Fibroblast of villous mesenchyme (primary cell): ENCODE measurements around the gene CDYL2. TPM values are rescaled to one million over a fixed set of nuclear protein-coding genes. Genes with fewer than 3 reads are reported as not detected.

ENCODE experiments used
- DNase-seq: peaks from one replicate; pipeline ENCODE4 v3.0.0-alpha.2; 2010; ENCODE audit warnings: low read depth
- H3K4me3 ChIP-seq: 2 replicates; pipeline ENCODE4 v1.5.1; 2011; ENCODE audit warnings: low read depth, mild to moderate bottlenecking, low read length
- total RNA-seq: library from RNA; depleted of rRNA; stranded (reverse); fragments of >200 nt; gene quantifications from 2 replicates; pipeline ENCODE4 v1.2.3, GENCODE V29; 2012
- TF ChIP-seq, protein P1 (sequence below): IDR thresholded peaks from 2 replicates; pipeline ENCODE4 v1.5.1; 2012; ENCODE audit warnings: low read depth, mild to moderate bottlenecking, low read length; ENCODE audit not compliant: insufficient read depth

CDYL2 gene
- total RNA-seq, 1 donor, result 14.2 TPM

GRCh38 chr16:80719573-80719972 lies 84.8 kb downstream of the CDYL2 start:
- no peak overlapping the region for H3K4me3 ChIP-seq
- DNase-seq, result no peak
- TF ChIP-seq, protein P1, sequence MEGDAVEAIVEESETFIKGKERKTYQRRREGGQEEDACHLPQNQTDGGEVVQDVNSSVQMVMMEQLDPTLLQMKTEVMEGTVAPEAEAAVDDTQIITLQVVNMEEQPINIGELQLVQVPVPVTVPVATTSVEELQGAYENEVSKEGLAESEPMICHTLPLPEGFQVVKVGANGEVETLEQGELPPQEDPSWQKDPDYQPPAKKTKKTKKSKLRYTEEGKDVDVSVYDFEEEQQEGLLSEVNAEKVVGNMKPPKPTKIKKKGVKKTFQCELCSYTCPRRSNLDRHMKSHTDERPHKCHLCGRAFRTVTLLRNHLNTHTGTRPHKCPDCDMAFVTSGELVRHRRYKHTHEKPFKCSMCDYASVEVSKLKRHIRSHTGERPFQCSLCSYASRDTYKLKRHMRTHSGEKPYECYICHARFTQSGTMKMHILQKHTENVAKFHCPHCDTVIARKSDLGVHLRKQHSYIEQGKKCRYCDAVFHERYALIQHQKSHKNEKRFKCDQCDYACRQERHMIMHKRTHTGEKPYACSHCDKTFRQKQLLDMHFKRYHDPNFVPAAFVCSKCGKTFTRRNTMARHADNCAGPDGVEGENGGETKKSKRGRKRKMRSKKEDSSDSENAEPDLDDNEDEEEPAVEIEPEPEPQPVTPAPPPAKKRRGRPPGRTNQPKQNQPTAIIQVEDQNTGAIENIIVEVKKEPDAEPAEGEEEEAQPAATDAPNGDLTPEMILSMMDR, result no peak

DNA sequence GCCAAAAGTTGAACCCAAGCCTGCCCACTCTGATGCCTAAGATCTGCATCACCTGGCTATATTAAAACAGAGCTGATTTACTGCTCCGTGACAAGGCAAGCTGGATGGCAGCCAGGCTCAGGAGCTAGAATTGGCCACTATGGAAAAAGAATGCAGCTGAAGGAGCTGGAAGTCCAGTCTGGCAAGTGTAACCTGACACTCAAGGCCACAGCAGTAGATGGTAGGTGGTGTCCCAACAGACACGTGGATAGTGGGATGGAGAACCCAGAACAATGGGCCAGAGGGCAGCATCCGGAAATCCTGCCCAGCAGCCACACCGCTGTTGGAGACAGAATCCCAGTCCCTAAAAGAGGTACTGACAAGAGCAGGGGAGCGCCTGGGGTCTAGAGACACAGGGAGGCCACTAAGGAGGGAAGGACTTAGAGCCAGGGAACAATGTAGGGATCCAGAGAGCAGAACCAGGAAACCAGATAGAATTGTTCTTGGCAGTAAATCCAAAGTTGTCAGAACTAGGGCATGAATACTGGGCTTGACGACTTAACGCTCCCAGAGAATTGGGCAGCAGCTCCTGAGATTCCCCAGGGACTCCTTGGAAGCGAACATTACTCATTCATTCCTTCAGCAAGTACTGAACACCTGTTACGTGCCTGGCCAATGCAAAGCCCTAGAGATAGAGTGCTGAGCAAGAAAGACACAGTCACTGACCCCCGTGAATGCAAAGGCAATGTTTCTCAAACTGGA lies 85.7 kb downstream of the CDYL2 start:
- no peak overlapping the region for H3K4me3 ChIP-seq
- DNase-seq, result peak; percentile 31
- TF ChIP-seq, protein P1, result no peak

DNA sequence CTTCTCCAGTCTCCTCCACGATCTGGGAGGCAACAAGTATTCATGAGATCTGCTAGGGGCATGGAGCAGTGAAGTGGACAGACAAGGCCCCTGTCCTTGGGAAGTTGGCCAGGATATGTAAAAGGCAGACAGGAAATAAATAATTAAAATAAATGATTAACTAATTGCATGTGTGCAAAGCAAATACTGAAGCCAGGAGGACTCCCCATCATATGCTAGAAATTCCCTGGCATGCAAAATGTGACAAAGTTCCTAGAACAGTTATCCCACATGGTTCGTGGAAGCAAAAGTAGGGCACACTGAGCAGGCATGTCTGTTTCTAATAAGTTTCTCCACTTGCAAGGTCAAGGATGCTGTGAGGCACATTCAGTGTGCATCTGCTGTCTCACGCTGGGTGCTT lies 86.8 kb downstream of the CDYL2 start:
- TF ChIP-seq, protein P1, result no peak

DNA sequence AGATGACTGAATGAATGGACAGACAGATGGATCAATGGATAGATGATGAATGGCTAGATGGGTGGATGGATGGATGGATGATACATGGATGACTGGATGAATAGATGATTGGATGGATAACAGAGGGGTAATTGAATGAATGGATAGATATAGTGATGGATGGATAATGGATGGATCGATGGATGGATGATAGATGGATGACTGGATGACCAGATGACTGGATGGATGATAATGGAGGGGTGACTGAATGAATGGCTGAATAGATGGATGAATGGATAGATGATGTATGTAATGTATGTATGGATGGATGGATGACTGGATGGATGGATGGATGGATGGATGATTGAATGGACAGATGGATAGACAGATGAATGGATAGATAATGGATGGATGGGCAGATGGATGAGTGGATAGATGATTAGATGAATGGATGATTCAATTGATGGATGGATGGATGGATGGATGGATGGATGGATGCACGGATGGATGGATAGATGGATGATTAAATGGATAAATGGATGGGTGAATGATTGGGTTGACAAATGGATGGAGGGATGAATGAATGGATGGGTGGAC lies 87.7 kb downstream of the CDYL2 start:
- no peak for DNase-seq
- no peak overlapping the region for H3K4me3 ChIP-seq
- TF ChIP-seq, protein P1, result no peak

More for the DNA sequence above, 86.8 kb downstream of the CDYL2 start:
- H3K4me3 ChIP-seq, result no peak overlapping the region
- no peak for DNase-seq

DNA sequence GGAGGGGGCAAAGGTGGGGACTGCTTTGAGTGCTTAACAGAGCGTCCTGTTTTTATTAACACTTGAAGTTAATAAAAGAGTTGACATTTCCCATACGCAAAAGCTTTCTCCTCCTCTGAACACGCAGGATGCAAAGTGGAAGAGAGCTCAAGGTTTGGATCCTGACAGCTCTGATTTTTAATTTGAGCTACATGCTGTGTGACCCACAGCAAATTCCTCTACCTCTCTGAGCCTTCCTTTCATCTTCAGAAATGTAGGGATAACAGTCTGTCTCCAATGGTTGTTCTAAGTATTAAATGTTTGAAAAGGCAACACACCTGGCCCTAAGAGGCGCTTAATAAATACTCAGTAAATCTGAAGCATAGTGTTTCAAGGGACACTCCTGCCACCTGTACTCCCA lies 93.0 kb downstream of the CDYL2 start:
- DNase-seq, result no peak
- no peak overlapping the region for H3K4me3 ChIP-seq
- TF ChIP-seq, protein P1, result no peak

GRCh38 chr16:80710918-80711317 lies 93.5 kb downstream of the CDYL2 start:
- TF ChIP-seq, protein P1, result no peak
- no peak overlapping the region for H3K4me3 ChIP-seq
- no peak for DNase-seq
